HG02870 (cell line): ENCODE data around the gene ENPP1.
A peak's percentile ranks its signal among the peaks of the same experiment; 100 is the strongest.

ENCODE experiments used
- ATAC-seq: cut with Tn5 transposase; IDR thresholded peaks from one replicate; pipeline ENCODE4 v1.9.1; 2021; ENCODE audit warnings: mild to moderate bottlenecking, moderate library complexity; ENCODE audit not compliant: unreplicated experiment

Gene ENPP1

GRCh38 chr6:131807644-131808459 is at the start of gene ENPP1:
Gene ENPP1, plus strand, starts transcription at chr6:131808020. Its CDS starts 16 bp downstream, at chr6:131808036.
- ATAC-seq, result peak; percentile 56

- no peak for ATAC-seq
Observed at GRCh38 chr6:131758920-131759319, 48.9 kb upstream of the ENPP1 start.

- ATAC-seq, result no peak
Observed at GRCh38 chr6:131761060-131761761, 46.6 kb upstream of the ENPP1 start.

GRCh38 chr6:131761762-131762067 is 46.1 kb upstream of the ENPP1 start:
- no peak for ATAC-seq

GRCh38 chr6:131762984-131763383 is 44.8 kb upstream of the ENPP1 start:
- ATAC-seq, result no peak

- no peak for ATAC-seq
Observed at GRCh38 chr6:131763749-131764148, 44.1 kb upstream of the ENPP1 start.

DNA sequence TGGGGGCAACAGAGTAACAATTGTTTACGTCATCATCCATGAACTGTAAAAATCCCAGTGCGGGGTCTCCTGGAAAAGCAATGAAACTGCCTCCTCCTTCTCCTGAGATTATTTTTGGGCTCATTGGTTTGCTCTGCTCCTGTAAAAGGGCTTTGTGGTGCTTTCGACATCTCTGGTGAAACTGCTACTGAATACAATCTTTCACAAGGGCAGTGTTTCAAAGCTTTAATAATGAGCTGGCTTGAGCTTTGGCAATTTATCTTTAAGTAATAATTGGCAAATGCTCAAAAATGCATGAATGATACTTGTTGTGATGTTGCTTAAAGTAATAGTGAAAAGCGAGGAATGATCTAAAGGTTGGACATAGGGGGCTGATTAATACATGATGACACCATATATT is 43.5 kb upstream of the ENPP1 start:
- no peak for ATAC-seq

- ATAC-seq, result no peak
Observed at GRCh38 chr6:131765081-131765803, 42.6 kb upstream of the ENPP1 start.

GRCh38 chr6:131765804-131766135 is 42.0 kb upstream of the ENPP1 start:
- ATAC-seq, result no peak

- ATAC-seq, result no peak
Observed at GRCh38 chr6:131766631-131767030, 41.2 kb upstream of the ENPP1 start.

GRCh38 chr6:131768964-131769363 is 38.9 kb upstream of the ENPP1 start:
- ATAC-seq, result no peak

DNA sequence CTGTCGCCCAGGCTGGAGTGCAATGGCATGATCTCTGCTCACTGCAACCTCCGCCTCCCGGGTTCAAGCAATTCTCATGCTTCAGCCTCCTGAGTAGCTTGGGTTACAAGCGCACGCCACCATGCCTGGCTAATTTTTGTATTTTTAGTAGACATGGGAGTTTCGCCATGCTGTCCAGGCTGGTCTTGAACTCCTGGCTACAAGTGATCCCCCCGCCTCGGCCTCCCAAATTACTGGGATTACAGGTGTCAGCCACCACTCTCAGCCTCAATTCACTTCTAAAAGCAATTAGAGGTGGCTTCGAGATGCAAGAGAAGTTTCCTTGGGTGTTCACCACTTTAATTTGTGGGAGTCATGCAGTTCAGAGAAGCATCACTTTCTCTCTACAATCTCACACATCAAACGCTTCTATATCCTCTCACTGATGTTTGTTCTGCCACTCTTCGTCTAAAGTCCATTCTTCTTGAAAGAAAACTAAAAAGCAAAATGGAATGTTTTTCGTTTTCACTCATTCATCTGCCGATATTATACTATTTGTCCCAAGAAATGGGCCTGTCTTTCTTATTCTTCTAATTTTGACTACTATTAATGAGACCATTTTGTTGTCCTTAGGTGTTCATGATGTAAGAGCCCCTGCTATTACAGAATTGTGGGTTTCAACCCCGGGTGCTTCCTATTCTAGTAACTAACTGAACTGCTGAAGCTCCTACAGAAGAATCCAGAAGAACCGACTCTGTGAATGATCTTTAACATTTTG is 38.3 kb upstream of the ENPP1 start:
- no peak for ATAC-seq

DNA sequence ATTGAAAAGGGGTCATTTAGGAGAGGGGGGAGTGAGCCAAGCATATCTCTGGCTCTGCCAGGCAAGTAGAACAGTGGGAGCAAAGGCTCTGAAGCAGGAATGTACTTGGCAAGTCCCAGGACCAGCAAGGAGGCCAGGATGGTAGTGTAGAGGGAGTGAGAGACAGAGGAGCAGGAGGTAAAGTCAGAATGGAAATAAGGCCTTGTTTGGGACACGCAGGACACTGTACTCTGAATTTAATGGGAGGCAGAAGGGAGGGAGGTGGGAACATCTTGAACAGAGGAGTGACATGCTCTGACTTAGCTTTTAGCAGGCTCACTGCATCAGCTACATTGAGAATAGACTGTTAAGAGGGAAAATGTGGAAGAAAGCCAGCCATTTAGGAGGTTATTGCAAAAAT is 37.0 kb upstream of the ENPP1 start:
- no peak for ATAC-seq

DNA sequence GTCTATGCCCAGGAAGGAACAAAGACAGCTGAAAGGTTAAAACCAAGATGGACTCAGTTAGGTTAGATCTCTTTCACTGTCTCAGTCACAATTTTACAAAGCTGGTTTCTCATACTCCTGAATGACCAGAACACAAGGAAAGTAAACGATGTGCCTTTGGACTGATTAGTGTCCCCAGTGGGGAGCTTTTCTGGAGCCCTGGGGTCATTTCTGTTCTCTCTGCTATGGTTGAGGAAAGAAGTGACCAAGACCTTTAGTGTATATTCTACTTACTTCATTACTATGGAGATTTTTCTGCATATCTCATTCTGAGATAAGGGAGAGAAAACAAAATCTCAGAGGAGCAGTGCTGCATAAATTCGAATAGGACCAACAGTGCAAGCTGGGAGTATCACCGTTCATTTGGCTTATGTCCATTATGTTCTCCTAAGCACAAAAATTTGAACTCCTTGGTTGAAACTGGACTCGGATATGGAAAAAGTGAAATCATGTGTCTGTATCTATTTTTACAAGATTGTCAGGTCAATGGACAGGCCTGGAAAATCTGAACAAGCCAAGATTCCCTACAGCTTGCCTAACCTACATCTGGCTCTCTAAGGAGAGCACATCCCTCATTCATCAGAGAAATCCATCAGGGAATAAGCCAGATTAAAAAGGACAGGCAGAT is 34.4 kb upstream of the ENPP1 start:
- ATAC-seq, result no peak

DNA sequence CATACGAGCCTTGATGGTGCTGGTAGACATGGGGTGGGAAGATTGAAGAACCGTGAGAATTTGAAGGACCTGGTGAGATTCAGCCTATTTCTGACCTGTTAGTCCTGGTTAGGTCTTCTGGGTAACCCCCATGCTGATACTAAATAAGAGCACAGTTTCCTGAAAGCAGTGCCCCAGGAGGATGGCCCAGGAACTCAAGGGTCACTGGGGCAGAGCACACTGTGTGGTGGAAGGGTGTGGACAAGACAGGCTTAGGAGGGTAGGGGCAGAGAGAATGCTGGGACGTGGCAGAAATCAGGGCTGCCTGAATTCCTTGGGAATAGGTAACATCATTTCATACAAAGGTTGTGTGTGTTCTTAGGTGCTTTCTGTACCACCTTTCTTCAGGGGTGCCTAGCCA is 31.9 kb upstream of the ENPP1 start:
- ATAC-seq, result no peak

DNA sequence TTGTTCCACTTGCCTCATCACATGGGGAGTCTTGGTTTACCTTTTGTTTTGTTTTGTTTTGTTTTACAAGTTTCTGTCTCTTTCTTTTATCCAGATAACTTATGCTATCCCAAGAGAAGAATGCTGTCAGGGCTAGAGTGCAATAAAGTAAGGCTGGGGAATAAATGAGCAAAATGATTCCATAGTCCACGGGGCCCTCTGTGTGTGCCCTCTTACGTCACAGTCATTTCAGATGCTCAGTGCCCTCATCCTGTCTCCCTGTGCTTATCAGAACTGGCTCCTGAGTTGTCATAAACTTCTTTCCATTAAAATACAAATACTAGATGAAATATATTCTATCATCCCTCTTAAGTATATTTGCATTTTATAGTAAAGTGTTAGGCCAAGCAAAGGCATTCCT is 30.8 kb upstream of the ENPP1 start:
- ATAC-seq, result no peak

DNA sequence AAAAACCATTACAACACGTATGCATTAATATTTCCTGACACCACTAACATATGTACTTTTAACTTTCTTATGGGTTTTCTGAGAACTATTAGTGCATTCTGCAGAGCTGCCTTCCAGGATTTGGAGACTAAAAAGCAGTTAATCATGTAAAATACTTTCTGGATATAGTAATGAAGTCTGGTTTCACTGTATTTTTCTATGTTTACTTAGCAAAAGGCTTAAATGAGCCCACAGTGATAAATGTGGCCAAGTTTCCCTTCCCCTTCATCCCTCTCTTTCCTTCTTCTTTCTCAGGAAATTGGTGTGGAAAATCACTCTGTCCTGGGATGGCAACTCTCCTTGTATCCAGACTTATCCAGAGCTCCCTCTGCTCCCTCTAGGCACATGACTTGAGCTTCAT is 29.7 kb upstream of the ENPP1 start:
- ATAC-seq, result no peak

GRCh38 chr6:131779304-131779703 is 28.5 kb upstream of the ENPP1 start:
- no peak for ATAC-seq

GRCh38 chr6:131780600-131780999 is 27.2 kb upstream of the ENPP1 start:
- ATAC-seq, result no peak

GRCh38 chr6:131781687-131782086 is 26.1 kb upstream of the ENPP1 start:
- no peak for ATAC-seq

DNA sequence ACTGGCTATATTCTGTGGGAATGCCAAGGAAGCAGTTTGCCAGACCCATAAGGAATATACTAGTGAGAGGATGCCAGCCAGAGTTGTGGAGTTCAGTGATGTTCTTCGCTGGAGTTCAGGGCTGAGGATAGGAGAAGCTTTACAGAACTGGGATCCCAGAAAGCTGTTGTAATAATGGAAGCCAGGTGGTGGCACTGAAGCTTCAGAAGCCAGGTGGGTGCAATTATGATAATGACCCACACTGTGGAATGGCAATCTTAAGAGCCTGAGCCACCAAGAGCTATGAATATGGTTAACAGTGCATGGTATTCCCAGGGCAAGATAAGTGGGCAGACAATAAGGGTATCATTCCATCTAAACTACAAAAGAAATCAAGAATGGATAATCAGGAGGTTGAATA is 25.1 kb upstream of the ENPP1 start:
- no peak for ATAC-seq
